T47D (cell line): Measurements from ENCODE around the gene SLC28A3.
A peak's percentile ranks its signal among the peaks of the same experiment; 100 is the strongest.

ENCODE experiments used
- DNase-seq, 2 experiments: peaks; one replicate each; pipeline versions ENCODE4 v3.0.0 to v3.0.0-alpha.2; 2011 to 2012; ENCODE audit warnings: low read depth in 1 of 2, low spot score in 1 of 2
- JUND ChIP-seq: IDR thresholded peaks from 2 replicates; pipeline ENCODE4 v1.6.1; 2012; ENCODE audit warnings: low read depth
- in situ Hi-C: cut with HindIII; loops from 2 replicates; pipeline ENCODE4 v1.10.0; 2016; ENCODE audit warnings: low sequenced_read_pairs, low pct_unique_long_range_greater_than_20kb

The SLC28A3 gene

GRCh38 chr9:84276741-84277140 is 63.8 kb downstream of the SLC28A3 start:
- no peak for TF ChIP-seq JUND
- in situ Hi-C loops = no loop called here

GRCh38 chr9:84271921-84272556 is 68.5 kb downstream of the SLC28A3 start:
- in situ Hi-C loops = no loop called here
- no peak for TF ChIP-seq JUND
- DNase-seq = no peak

More at GRCh38 chr9:84276741-84277140, 63.8 kb downstream of the SLC28A3 start:
- DNase-seq = no peak

- DNase-seq = no peak
- no peak for TF ChIP-seq JUND
- in situ Hi-C loops = no loop called here
These were observed 69.0 kb downstream of the SLC28A3 start for GRCh38 chr9:84271531-84271900.

GRCh38 chr9:84270847-84271530 is 69.6 kb downstream of the SLC28A3 start:
- no peak for TF ChIP-seq JUND
- no peak for DNase-seq
- in situ Hi-C loops = no loop called here

- DNase-seq = peak in 1 of 2 experiments; percentile 5
- no peak for TF ChIP-seq JUND
- in situ Hi-C loops = no loop called here
These were observed 74.4 kb downstream of the SLC28A3 start for GRCh38 chr9:84266087-84266561.

GRCh38 chr9:84264307-84265029 is 76.1 kb downstream of the SLC28A3 start:
- no peak for TF ChIP-seq JUND
- in situ Hi-C loops = no loop called here

GRCh38 chr9:84261070-84261746 is 79.3 kb downstream of the SLC28A3 start:
- peak; percentile 37 to 86 for DNase-seq
- TF ChIP-seq JUND = no peak
- in situ Hi-C loops = no loop called here

More at GRCh38 chr9:84264307-84265029, 76.1 kb downstream of the SLC28A3 start:
- no peak for DNase-seq

GRCh38 chr9:84258371-84258770 is 82.2 kb downstream of the SLC28A3 start:
- in situ Hi-C loops = no loop called here
- DNase-seq = no peak

GRCh38 chr9:84255696-84256095 is 84.9 kb downstream of the SLC28A3 start:
- no peak for DNase-seq
- in situ Hi-C loops = no loop called here
- TF ChIP-seq JUND = no peak

More at GRCh38 chr9:84258371-84258770, 82.2 kb downstream of the SLC28A3 start:
- no peak for TF ChIP-seq JUND

- DNase-seq = peak; percentile 21 to 80
- in situ Hi-C loops = no loop called here
These were observed 85.6 kb downstream of the SLC28A3 start for GRCh38 chr9:84254972-84255371.

GRCh38 chr9:84251921-84252320 is 88.6 kb downstream of the SLC28A3 start:
- TF ChIP-seq JUND = no peak
- DNase-seq = no peak
- in situ Hi-C loops = no loop called here

More at GRCh38 chr9:84254972-84255371, 85.6 kb downstream of the SLC28A3 start:
- TF ChIP-seq JUND = no peak

GRCh38 chr9:84241817-84242373 is 98.7 kb downstream of the SLC28A3 start:
- no peak for DNase-seq
- TF ChIP-seq JUND = no peak
- in situ Hi-C loops = no loop called here
